ENCODE measurements around the gene IFT122.

Gene IFT122

DNA sequence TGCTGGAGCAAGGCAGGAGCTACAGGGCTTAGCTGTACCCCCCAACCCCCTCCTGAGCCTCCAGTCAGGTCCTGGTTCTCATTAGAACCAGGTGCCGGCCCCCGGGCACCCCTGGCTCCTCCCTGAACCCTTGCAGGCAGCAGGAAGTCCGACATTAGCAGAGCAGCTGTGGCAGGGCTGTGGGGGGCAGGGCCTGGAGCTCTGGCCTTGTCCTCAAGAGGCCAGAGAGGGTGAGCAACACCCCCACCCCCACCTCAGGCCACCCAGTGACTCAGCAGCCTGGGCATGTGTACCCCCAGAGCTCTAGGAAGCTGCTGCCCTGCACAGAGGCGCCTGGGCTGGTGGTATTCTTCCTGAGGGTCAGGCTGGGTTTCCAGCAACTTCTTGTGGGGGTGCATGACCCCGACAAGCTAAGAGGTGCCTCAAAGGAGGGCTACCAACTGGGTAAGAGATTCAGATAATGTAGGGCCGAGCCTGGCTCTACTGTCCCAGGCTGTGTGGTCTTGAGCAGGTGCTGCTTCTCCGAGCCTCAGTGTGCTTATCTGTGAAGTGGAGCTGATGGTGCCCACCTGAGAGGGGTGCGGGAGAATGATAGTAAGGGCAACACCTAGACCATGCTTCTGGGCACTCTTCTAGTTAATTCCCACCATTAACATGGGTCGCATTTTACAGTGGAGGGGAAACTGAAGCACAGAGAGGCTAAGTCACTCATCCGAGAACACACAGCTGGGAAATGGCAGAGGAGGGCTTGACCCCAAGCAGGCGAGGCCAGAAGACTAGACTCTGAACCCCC lies 118.9 kb downstream of the IFT122 start:
- no peak for DNase-seq (ENCODE audit: low spot score)
- in situ Hi-C loops (cut with MboI; ENCODE audit: low sequenced_read_pairs, unreplicated experiment), result no loop called here
- TF ChIP-seq, protein P1, sequence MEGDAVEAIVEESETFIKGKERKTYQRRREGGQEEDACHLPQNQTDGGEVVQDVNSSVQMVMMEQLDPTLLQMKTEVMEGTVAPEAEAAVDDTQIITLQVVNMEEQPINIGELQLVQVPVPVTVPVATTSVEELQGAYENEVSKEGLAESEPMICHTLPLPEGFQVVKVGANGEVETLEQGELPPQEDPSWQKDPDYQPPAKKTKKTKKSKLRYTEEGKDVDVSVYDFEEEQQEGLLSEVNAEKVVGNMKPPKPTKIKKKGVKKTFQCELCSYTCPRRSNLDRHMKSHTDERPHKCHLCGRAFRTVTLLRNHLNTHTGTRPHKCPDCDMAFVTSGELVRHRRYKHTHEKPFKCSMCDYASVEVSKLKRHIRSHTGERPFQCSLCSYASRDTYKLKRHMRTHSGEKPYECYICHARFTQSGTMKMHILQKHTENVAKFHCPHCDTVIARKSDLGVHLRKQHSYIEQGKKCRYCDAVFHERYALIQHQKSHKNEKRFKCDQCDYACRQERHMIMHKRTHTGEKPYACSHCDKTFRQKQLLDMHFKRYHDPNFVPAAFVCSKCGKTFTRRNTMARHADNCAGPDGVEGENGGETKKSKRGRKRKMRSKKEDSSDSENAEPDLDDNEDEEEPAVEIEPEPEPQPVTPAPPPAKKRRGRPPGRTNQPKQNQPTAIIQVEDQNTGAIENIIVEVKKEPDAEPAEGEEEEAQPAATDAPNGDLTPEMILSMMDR (IDR thresholded peaks at IDR 0.05; ENCODE audit: borderline replicate concordance, control extremely low read depth, extremely low read depth, insufficient read depth, missing control alignments), result no peak

DNA sequence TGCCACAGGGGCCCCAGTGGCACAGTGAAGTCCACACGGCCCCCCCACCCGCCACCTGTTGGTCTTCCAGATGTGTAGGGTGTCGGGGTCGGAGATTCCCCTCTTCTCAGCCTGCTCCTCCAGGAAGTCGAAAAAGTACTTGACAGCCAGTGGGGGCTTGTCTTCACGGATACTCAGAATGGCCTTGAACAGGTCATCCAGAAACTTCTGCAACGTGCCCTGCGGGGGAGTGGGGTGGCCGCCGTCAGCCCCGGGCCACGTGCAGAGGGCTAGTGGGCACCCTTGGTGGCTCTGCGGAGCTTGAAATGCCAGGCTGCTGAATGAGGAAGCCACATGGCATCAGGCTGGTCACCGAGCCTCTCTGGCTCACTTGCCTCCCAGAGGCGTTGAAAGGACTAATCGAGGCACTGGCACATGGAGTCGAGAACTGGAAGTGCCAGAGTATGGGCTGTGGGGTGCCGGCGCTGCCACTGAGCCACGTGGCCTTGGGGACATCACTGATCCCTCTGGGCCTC lies 119.6 kb downstream of the IFT122 start:
- in situ Hi-C loops (cut with MboI; ENCODE audit: low sequenced_read_pairs, unreplicated experiment), result no loop called here
- no peak for DNase-seq (ENCODE audit: low spot score)
- TF ChIP-seq, protein P1 (IDR thresholded peaks at IDR 0.05; ENCODE audit: borderline replicate concordance, control extremely low read depth, extremely low read depth, insufficient read depth, missing control alignments), result no peak

DNA sequence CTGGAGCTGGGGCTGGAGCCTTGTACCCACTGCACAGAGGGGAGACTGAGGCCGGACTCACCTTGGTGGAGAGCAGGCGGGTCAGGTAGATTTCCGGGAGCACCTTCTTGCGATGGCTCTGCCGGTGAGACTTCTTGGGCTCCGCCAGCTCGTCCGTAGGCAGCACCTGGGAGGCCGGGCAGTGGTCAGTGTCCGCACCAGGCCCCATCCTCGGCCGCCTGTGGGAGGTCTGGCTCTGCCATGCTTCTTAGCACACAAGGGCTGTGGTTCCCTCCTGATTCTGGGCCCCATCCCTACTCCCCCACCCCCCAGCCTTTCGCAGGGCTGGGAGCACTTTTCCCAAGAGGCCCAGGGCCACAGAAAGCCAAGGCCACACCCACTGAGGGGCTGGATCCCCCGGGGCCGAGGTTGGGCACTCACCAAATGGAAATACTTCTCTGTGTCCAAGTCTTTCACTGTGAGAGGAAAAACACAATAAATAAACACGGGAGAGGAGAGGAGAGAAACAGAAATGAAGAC lies 120.3 kb downstream of the IFT122 start:
- in situ Hi-C loops (cut with MboI; ENCODE audit: low sequenced_read_pairs, unreplicated experiment), result no loop called here
- no peak for DNase-seq (ENCODE audit: low spot score)
- TF ChIP-seq, protein P1 (IDR thresholded peaks at IDR 0.05; ENCODE audit: borderline replicate concordance, control extremely low read depth, extremely low read depth, insufficient read depth, missing control alignments), result no peak

DNA sequence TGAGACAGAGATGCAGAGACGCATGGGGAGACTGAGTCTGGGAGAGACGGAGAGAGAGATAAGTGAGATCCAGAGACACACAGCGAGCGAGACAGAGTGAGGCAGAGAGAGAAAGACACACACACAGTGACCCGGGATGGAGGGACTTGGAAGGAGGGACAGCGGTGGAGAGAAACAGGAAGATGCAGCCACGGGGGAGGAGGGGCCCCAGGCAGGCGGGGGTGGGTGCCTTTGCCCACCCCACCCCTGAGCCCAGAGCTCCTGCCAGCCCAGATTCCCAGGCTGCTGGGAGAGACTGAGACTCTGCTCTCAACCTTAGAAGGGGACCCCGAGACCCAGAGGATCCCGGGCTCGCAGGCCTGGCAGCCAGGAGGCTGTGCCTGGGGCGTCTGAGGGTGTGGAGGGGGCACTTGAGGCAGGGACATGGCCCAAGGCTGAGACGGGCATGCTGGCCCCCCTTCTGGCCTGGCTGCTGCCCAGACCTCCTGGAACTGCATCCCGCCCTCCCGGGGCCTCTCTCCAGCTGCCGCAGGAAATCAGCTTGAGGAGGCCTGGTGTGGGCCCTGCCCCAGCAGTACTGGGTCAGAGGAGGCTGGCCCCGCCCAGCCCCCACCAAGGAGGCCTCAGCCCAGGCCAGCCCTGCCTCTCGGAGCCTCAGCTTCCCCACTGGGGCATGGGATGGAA lies 121.0 kb downstream of the IFT122 start:
- TF ChIP-seq, protein P1 (IDR thresholded peaks at IDR 0.05; ENCODE audit: borderline replicate concordance, control extremely low read depth, extremely low read depth, insufficient read depth, missing control alignments), result no peak
- no peak for DNase-seq (ENCODE audit: low spot score)
- in situ Hi-C loops (cut with MboI; ENCODE audit: low sequenced_read_pairs, unreplicated experiment), result no loop called here

DNA sequence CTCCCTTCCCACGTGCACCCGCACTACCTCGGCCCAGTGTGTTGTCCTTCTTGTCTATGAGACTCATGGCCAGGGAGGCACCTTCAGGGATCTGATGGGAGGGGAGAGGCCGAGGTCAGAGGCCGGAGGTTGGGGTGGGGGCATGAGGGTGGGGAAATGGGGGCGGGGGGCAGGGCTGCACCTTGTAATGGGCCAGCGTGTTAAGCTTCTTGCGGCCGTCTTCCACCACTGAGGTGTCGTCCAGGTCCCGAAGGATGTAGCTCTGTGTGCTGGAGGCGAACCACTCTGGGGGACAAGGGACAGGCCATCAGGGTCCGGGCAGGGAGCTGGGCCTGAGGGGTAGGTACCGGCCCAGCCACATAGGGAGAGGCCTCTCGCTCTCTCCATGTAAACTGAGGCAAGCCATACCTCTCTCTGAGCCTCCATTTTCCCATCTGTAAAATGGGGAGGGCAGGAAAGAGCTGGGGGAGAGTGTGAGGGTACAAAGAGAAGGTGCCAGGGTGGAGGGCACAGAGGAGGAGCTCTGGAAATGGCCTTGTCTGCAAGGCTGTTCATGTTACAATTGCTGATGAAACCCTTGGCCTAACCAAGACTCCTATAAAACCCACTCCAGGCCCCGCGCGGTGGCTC lies 121.7 kb downstream of the IFT122 start:
- TF ChIP-seq, protein P1 (IDR thresholded peaks at IDR 0.05; ENCODE audit: borderline replicate concordance, control extremely low read depth, extremely low read depth, insufficient read depth, missing control alignments), result no peak
- in situ Hi-C loops (cut with MboI; ENCODE audit: low sequenced_read_pairs, unreplicated experiment), result no loop called here
- no peak for DNase-seq (ENCODE audit: low spot score)

DNA sequence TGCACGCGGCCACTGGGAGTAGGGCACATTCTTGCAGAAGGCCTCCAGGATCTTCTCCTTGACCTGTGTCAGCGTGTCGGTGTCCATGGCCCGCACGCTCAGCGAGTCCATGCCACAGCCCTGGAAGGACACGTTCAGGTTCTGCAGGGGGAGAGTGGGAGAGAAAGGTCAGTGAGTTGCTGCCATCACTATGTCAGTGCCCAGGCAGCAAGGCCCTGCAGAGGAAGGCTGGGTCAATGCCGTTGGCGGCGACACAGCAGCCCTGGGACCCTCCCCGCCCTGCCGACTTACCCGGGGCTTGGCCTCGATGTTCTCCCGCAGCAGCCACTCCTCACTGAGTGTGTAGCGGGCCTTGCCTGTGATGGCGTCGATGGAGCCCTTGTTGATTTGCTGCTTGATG lies 122.8 kb downstream of the IFT122 start:
- TF ChIP-seq, protein P1 (IDR thresholded peaks at IDR 0.05; ENCODE audit: borderline replicate concordance, control extremely low read depth, extremely low read depth, insufficient read depth, missing control alignments), result no peak
- in situ Hi-C loops (cut with MboI; ENCODE audit: low sequenced_read_pairs, unreplicated experiment), result no loop called here
- no peak for DNase-seq (ENCODE audit: low spot score)
